Measurements from ENCODE around the gene LCE7A.

LCE7A gene

GRCh38 chr1:152859696-152860095 is at the start of gene LCE7A:
Gene LCE7A (plus strand): TSS chr1:152859996. CDS start chr1:152860698, 702 bp downstream.
- no peak for DNase-seq (ENCODE audit: low read depth)
- no peak within 1 kb of the TSS for H3K4me3 ChIP-seq (ENCODE audit: low read length)
- TF ChIP-seq CTCF (IDR thresholded peaks at IDR 0.05; ENCODE audit: insufficient read depth, low read depth, low read length, missing control alignments) = no peak

- TF ChIP-seq CTCF (IDR thresholded peaks at IDR 0.05; ENCODE audit: insufficient read depth, low read depth, low read length, missing control alignments) = no peak
- no peak overlapping the region for H3K4me3 ChIP-seq (ENCODE audit: low read length)
- DNase-seq (ENCODE audit: low read depth) = peak; percentile 87
Observed at GRCh38 chr1:152811050-152811449, 48.7 kb upstream of the LCE7A start.

- DNase-seq (ENCODE audit: low read depth) = no peak
- no peak within 1 kb of the TSS for H3K4me3 ChIP-seq (ENCODE audit: low read length)
- TF ChIP-seq CTCF (IDR thresholded peaks at IDR 0.05; ENCODE audit: insufficient read depth, low read depth, low read length, missing control alignments) = no peak
Observed at GRCh38 chr1:152811671-152812070, 48.1 kb upstream of the LCE7A start, which contains the start of gene LCE1B. Gene LCE1B (plus strand): TSS chr1:152811971. CDS start chr1:152812447, 476 bp downstream.

GRCh38 chr1:152817309-152817708 is 42.5 kb upstream of the LCE7A start:
- H3K4me3 ChIP-seq (ENCODE audit: low read length) = no peak overlapping the region
- TF ChIP-seq CTCF (IDR thresholded peaks at IDR 0.05; ENCODE audit: insufficient read depth, low read depth, low read length, missing control alignments) = no peak
- DNase-seq (ENCODE audit: low read depth) = peak; percentile 84

GRCh38 chr1:152823294-152823693 is 36.5 kb upstream of the LCE7A start:
- TF ChIP-seq CTCF (IDR thresholded peaks at IDR 0.05; ENCODE audit: insufficient read depth, low read depth, low read length, missing control alignments) = no peak
- no peak overlapping the region for H3K4me3 ChIP-seq (ENCODE audit: low read length)
- DNase-seq (ENCODE audit: low read depth) = no peak

GRCh38 chr1:152824964-152825363 is 34.8 kb upstream of the LCE7A start:
- no peak overlapping the region for H3K4me3 ChIP-seq (ENCODE audit: low read length)
- TF ChIP-seq CTCF (IDR thresholded peaks at IDR 0.05; ENCODE audit: insufficient read depth, low read depth, low read length, missing control alignments) = no peak
- DNase-seq (ENCODE audit: low read depth) = peak; percentile 68

GRCh38 chr1:152827173-152827572 is 32.6 kb upstream of the LCE7A start, which contains the start of gene LCE1A:
Gene LCE1A (plus strand): TSS chr1:152827473. CDS start chr1:152827473, 0 bp downstream.
- no peak for DNase-seq (ENCODE audit: low read depth)
- no peak for TF ChIP-seq CTCF (IDR thresholded peaks at IDR 0.05; ENCODE audit: insufficient read depth, low read depth, low read length, missing control alignments)
- H3K4me3 ChIP-seq (ENCODE audit: low read length) = no peak within 1 kb of the TSS
